AG04449 (cell line): ENCODE data around the gene ASF1B.

Experiments used
- CTCF ChIA-PET: fragments of 350-600 bp; formaldehyde crosslinking; extraction: SDS; loops from one replicate; lab custom pipeline; 2021; ENCODE audit warnings: antibody characterized with exemption; lab: Yijun Ruan, JAX
- POLR2A ChIA-PET: fragments of 400-600, 350-600 bp; formaldehyde crosslinking; extraction: SDS; loops from one replicate; lab custom pipeline; 2020; ENCODE audit warnings: antibody characterized with exemption, inconsistent platforms; lab: Yijun Ruan, JAX
- DNase-seq: peaks from one replicate; pipeline ENCODE4 v3.0.0-alpha.2; 2010; ENCODE audit warnings: low read depth, low spot score
- H3K4me3 ChIP-seq: 2 replicates; pipeline ENCODE4 v1.5.1; 2011; ENCODE audit warnings: low read depth, mild to moderate bottlenecking, control low read depth, low read length
- CTCF ChIP-seq: IDR thresholded peaks from one replicate; pipeline ENCODE4 v1.5.1; 2011; ENCODE audit warnings: mild to moderate bottlenecking, moderate library complexity, low read length, control low read depth, inconsistent platforms; ENCODE audit not compliant: insufficient read depth; ENCODE audit errors: missing control alignments

ASF1B gene

GRCh38 chr19:14094854-14095253 is 41.5 kb downstream of the ASF1B start:
- TF ChIP-seq CTCF = no peak
- DNase-seq = no peak
- CTCF ChIA-PET = interaction anchor here (2.0 to 2.1 kb wide), 2 partner anchors 22 to 36 kb away, joined by 5 to 15 read pairs; partner anchors contain the start of gene MISP3
- H3K4me3 ChIP-seq = no peak overlapping the region
- POLR2A ChIA-PET = no interaction called here

- TF ChIP-seq CTCF = no peak
- no peak overlapping the region for H3K4me3 ChIP-seq
- CTCF ChIA-PET = interaction anchor here (1.0 to 2.5 kb wide), 4 partner anchors 21 to 34 kb away, joined by 3 to 15 read pairs (median 6); partner anchors contain the start of gene MISP3
- DNase-seq = no peak
- POLR2A ChIA-PET = no interaction called here
Measured at GRCh38 chr19:14093117-14093823, 43.1 kb downstream of the ASF1B start.

GRCh38 chr19:14091813-14092462 is 44.5 kb downstream of the ASF1B start:
- TF ChIP-seq CTCF = no peak
- no peak for DNase-seq
- peak overlapping the region; percentile 79 for H3K4me3 ChIP-seq
- CTCF ChIA-PET = interaction anchor here (1.1 to 2.5 kb wide), 4 partner anchors 16 to 44 kb away, joined by 3 to 7 read pairs (median 5); partner anchors contain the start of gene ASF1B
- POLR2A ChIA-PET = interaction anchor here (1.1 to 1.2 kb wide), 2 partner anchors 26 to 45 kb away, joined by 3 read pairs; partner anchors contain the start of genes ASF1B and PRKACA

GRCh38 chr19:14091081-14091812 is 45.1 kb downstream of the ASF1B start:
- POLR2A ChIA-PET = interaction anchor here (1.1 to 1.2 kb wide), 2 partner anchors 26 to 45 kb away, joined by 3 read pairs; partner anchors contain the start of genes ASF1B and PRKACA
- no peak for DNase-seq
- TF ChIP-seq CTCF = peak; percentile 7
- H3K4me3 ChIP-seq = peak overlapping the region; percentile 79
- CTCF ChIA-PET = interaction anchor here (1.1 to 2.5 kb wide), 4 partner anchors 15 to 45 kb away, joined by 3 to 7 read pairs (median 5); partner anchors contain the start of gene ASF1B

GRCh38 chr19:14090509-14091080 is 45.8 kb downstream of the ASF1B start, which contains the start of gene SAMD1:
SAMD1 (minus strand) TSS chr19:14090751.
- DNase-seq = no peak
- no peak for TF ChIP-seq CTCF
- peak within 1 kb of the TSS; percentile 79 for H3K4me3 ChIP-seq
- POLR2A ChIA-PET = no interaction called here
- CTCF ChIA-PET = interaction anchor here (1.0 to 2.2 kb wide), 6 partner anchors 9 to 215 kb away, joined by 3 to 9 read pairs (median 5); partner anchors contain the start of gene NANOS3
